ENCODE measurements around the gene OSBPL10.

DNA sequence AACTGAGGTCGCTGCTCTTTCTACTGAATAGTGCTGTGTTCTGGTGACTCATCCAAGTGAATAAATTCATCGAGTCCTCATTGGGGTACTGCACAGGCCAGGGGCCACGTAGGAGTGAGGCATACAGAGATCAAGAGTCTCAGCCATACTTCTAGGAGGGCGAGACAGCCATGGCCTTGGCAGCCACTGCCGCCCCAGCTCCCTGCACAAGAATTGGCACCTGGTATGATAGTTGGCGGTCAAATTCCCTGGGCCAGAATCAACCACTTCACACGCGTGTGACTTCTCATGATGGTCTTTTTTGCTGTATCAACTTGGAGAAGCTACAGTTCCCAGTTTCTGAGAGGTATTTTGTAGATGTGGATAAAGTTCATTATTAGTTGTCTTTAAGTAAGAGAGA, 161.6 kb downstream of the OSBPL10 start:
- TF ChIP-seq, protein P1, sequence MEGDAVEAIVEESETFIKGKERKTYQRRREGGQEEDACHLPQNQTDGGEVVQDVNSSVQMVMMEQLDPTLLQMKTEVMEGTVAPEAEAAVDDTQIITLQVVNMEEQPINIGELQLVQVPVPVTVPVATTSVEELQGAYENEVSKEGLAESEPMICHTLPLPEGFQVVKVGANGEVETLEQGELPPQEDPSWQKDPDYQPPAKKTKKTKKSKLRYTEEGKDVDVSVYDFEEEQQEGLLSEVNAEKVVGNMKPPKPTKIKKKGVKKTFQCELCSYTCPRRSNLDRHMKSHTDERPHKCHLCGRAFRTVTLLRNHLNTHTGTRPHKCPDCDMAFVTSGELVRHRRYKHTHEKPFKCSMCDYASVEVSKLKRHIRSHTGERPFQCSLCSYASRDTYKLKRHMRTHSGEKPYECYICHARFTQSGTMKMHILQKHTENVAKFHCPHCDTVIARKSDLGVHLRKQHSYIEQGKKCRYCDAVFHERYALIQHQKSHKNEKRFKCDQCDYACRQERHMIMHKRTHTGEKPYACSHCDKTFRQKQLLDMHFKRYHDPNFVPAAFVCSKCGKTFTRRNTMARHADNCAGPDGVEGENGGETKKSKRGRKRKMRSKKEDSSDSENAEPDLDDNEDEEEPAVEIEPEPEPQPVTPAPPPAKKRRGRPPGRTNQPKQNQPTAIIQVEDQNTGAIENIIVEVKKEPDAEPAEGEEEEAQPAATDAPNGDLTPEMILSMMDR (IDR thresholded peaks at IDR 0.05), result no peak
- no peak for TF ChIP-seq POLR2A (IDR thresholded peaks at IDR 0.05)
